Heart right ventricle (tissue), 16 donors: ENCODE results near the gene TBXAS1. TPM values are rescaled to one million over a fixed set of nuclear protein-coding genes. Genes with fewer than 3 reads are reported as not detected.

ENCODE experiments used
- ATAC-seq, 8 donors: fragments of 200-7000 bp; cut with Tn5 transposase; one replicate each; pipeline ENCODE4 v1.9.1; 2020; ENCODE audit warnings: mild to moderate bottlenecking in 8 of 8, moderate library complexity in 8 of 8, moderate number of reproducible peaks in 1 of 8
- DNase-seq, 2 donors: peaks; one replicate each; pipeline ENCODE4 v3.0.0-alpha.2; 2020
- H3K27ac ChIP-seq, 10 donors: fragments of 200-600 bp; sonication (generic) in 2 of 10; one replicate each; pipeline versions ENCODE4 v1.5.0 to v1.8.0; 2020 to 2022; ENCODE audit warnings: mild to moderate bottlenecking in 3 of 10
- H3K27me3 ChIP-seq, 7 donors: fragments of 200-600 bp; one replicate each; pipeline ENCODE4 v1.8.0; 2021 to 2022; ENCODE audit warnings: mild to moderate bottlenecking in 2 of 7
- H3K36me3 ChIP-seq, 9 donors: fragments of 200-600 bp; sonication (generic) in 1 of 9; one replicate each; pipeline versions ENCODE4 v1.5.0 to v1.8.0; 2020 to 2022; ENCODE audit warnings: mild to moderate bottlenecking in 2 of 9
- H3K4me1 ChIP-seq, 9 donors: fragments of 200-600 bp; sonication (generic) in 1 of 9; one replicate each; pipeline versions ENCODE4 v1.5.0 to v1.8.0; 2020 to 2022; ENCODE audit warnings: mild to moderate bottlenecking in 4 of 9
- H3K4me3 ChIP-seq, 10 donors: fragments of 200-600 bp; sonication (generic) in 2 of 10; one replicate each; pipeline versions ENCODE4 v1.5.0 to v1.8.0; 2020 to 2022; ENCODE audit warnings: mild to moderate bottlenecking in 7 of 10, moderate library complexity in 2 of 10
- H3K9me3 ChIP-seq, 11 donors: fragments of 200-600 bp in 10 of 11; sonication (generic) in 2 of 11; one replicate each; pipeline versions ENCODE4 v1.5.0 to v1.8.0; 2013 to 2022; ENCODE audit warnings: mild to moderate bottlenecking in 2 of 11, control low read depth in 1 of 11, moderate library complexity in 1 of 11
- CTCF ChIP-seq, 9 donors: fragments of 200-600 bp; sonication (generic) in 2 of 9; IDR thresholded peaks; one replicate each; pipeline versions ENCODE4 v1.5.0 to v1.8.0; 2021 to 2022; ENCODE audit warnings: antibody characterized with exemption in 9 of 9, mild to moderate bottlenecking in 5 of 9, moderate library complexity in 1 of 9
- WGBS, 2 donors: extraction: QIAGEN DNeasy Blood & Tissue Kit; methylation state at CpG; one replicate each; pipeline ENCODE4 v1.1.7; 2013; ENCODE audit warnings: inconsistent platforms in 1 of 2; 5-methylcytosine and 5-hydroxymethylcytosine counted together
- intact Hi-C, 10 donors: fragments of 100-400 bp; cut with DNase I; formaldehyde crosslinking; loops; one replicate each; pipeline versions ENCODE4 v1.11.1 to v1.14.2; 2022
- polyA plus RNA-seq, 2 donors: library from polyadenylated mRNA; stranded (reverse); fragments of 200-250 nt; gene quantifications; one replicate each; pipeline ENCODE4 v1.2.3, GENCODE V29; 2013
- total RNA-seq, 10 donors: library from RNA; stranded (reverse); fragmentation: NEBNext Ultra II Directional in 3 of 10; extraction: Animal tissue kit (Norgen Biotek cat#: 25700) in 3 of 10; gene quantifications; one replicate each; pipeline versions ENCODE4 v1.2.1 to v1.2.4, GENCODE V29; 2021 to 2023
- donor health status: Arrhythmogenic right ventricular cardiomyopathy.
- donor health status: ischemic (EF 13 %, LVEDD 7.1; RV severe dilation, severe dysfunction).
- donor health status: healthy with polysubstance abuse.
- donor health status: DM: no; HTN: yes; CAD: no.
- donor health status: DM: no; HTN: no; CAD: no.
- donor health status: ischemic (EF 25% LVEDD 6.9; RV normal size, moderate dysfunction).
- donor health status: ischemic (EF 25% LVEDD 5.7; RV mildly dilated, moderate dysfunction).
- donor health status: healthy.
- donor health status: DM: yes; HTN: yes; CAD: no.
- donor health status: Ischemic cardiomyopathy.
- donor health status: ischemic (EF 35%, LVEDD 5.7; RV mildly dilated, moderate dysfunction).
- donor health status: nonischemic (EF 11% LVEDD 7.7; RV severe dilation, severe dysfunction).
- donor health status: DM: yes; HTN: yes; CAD: no.
- donor health status: PGD.
- donor health status: ischemic (EF 29% LVEDD 5.4; RV normal size, mild dysfunction).
- donor health status: nonischemic (EF 23%, LVEDD 6.1; RV moderate dilation, normal function).

Gene TBXAS1
- total and polyA plus RNA-seq, 12 donors = 1.7 to 17.7 (median 3.7) TPM

GRCh38 chr7:139808846-139809442 lies 20.1 kb upstream of the TBXAS1 start:
- intact Hi-C loops = no loop called here
- TF ChIP-seq CTCF (IDR thresholded peaks at IDR 0.05) = no peak
- H3K4me1 ChIP-seq = peaks cover 0 to 3% (median 0%) of the 10 kb centered on the region in 9 donors

GRCh38 chr7:139811066-139811465 lies 18.0 kb upstream of the TBXAS1 start:
- intact Hi-C loops = loop anchor here in 3 of 10 donors (10.0 kb wide), 3 partner anchors 64 to 366 kb away; no protein-coding TSS in a partner anchor
- Histone ChIP-seq H3K9me3 (no peaks in the 10 kb centered on the region), H3K36me3 (no peaks in the 10 kb centered on the region), H3K4me1 (peaks cover 0 to 3% (median 0%) of the 10 kb centered on the region in 9 donors), H3K27ac (no peak overlapping the region), H3K27me3 (no peaks in the 10 kb centered on the region), H3K4me3 (no peak overlapping the region)
- no peak for ATAC-seq
- no peak for TF ChIP-seq CTCF (IDR thresholded peaks at IDR 0.05)
- 56 to 67% methylated on average over 2 of the region's 2 CpGs for WGBS, 2 donors
- no peak for DNase-seq

More at GRCh38 chr7:139808846-139809442, 20.1 kb upstream of the TBXAS1 start:
- H3K36me3 ChIP-seq = no peaks in the 10 kb centered on the region
- no peak overlapping the region for H3K4me3 ChIP-seq
- no peak for ATAC-seq
- no peak for DNase-seq
- H3K27ac ChIP-seq = no peak overlapping the region
- peaks cover 0 to under 1% (median 0%) of the 10 kb centered on the region in 11 donors for H3K9me3 ChIP-seq
- no peaks in the 10 kb centered on the region for H3K27me3 ChIP-seq

- H3K27me3 ChIP-seq = no peaks in the 10 kb centered on the region
- H3K9me3 ChIP-seq = no peaks in the 10 kb centered on the region
- intact Hi-C loops = loop anchor here in 3 of 10 donors (10.0 kb wide), 3 partner anchors 62 to 368 kb away; no protein-coding TSS in a partner anchor
- peaks cover 0 to 3% (median 0%) of the 10 kb centered on the region in 9 donors for H3K4me1 ChIP-seq
- no peak for DNase-seq
- WGBS, 2 donors = 85 to 89% methylated on average over 6 of the region's 6 CpGs
- H3K36me3 ChIP-seq = no peaks in the 10 kb centered on the region
- no peak overlapping the region for H3K27ac ChIP-seq
- no peak for TF ChIP-seq CTCF (IDR thresholded peaks at IDR 0.05)
- H3K4me3 ChIP-seq = no peak overlapping the region
- ATAC-seq = no peak
Measured at GRCh38 chr7:139813151-139813550, 15.9 kb upstream of the TBXAS1 start.

GRCh38 chr7:139813689-139814088 lies 15.4 kb upstream of the TBXAS1 start:
- intact Hi-C loops = loop anchor here in 3 of 10 donors (10.0 kb wide), 3 partner anchors 61 to 369 kb away; no protein-coding TSS in a partner anchor
- Histone ChIP-seq H3K27ac (no peak overlapping the region), H3K36me3 (no peaks in the 10 kb centered on the region), H3K4me1 (peaks cover 0 to 3% (median 0%) of the 10 kb centered on the region in 9 donors), H3K4me3 (no peak overlapping the region), H3K27me3 (no peaks in the 10 kb centered on the region), H3K9me3 (no peaks in the 10 kb centered on the region)
- WGBS, 2 donors = 88 to 95% methylated on average over 2 of the region's 2 CpGs
- TF ChIP-seq CTCF (IDR thresholded peaks at IDR 0.05) = no peak
- no peak for DNase-seq
- ATAC-seq = no peak
